ENCODE measurements around the gene GALNT14.

GALNT14 gene

DNA sequence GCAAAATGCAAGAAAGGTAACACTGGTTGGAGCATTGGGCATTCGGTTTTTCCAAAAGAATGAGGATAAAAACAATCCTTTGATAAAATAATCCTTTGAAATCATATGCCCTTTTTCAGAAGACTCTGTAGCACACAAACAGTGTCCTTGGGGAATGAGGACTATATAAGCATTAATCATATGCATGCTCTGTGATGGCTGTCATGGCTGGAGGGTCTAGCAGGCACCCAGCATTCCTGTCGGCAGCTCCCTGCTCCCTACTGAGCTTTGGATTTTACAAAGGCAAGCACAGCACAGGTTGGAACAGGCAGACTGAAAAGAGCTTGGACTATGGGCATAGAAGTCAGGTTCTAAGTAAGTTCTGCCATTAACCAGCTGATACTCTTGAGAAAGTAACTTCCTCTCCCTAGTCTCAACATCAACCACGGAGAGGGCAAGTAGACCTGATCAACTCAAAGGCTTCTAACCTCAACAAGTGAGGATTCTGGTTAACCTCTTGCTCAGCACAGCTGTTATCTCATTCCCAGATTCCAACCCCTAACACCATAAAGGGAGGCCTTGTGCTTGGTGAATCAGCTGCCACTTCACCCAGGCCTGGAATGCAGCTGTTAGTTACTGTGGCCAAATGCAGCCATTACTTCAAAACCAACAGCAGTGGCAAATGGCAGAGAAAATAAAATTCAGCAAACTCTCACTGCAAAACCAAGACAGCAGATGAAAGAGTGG, 29.5 kb downstream of the GALNT14 start:
- no peak overlapping the region for H3K4me3 ChIP-seq (ENCODE audit: low read depth, low read length)
- TF ChIP-seq, protein P1, sequence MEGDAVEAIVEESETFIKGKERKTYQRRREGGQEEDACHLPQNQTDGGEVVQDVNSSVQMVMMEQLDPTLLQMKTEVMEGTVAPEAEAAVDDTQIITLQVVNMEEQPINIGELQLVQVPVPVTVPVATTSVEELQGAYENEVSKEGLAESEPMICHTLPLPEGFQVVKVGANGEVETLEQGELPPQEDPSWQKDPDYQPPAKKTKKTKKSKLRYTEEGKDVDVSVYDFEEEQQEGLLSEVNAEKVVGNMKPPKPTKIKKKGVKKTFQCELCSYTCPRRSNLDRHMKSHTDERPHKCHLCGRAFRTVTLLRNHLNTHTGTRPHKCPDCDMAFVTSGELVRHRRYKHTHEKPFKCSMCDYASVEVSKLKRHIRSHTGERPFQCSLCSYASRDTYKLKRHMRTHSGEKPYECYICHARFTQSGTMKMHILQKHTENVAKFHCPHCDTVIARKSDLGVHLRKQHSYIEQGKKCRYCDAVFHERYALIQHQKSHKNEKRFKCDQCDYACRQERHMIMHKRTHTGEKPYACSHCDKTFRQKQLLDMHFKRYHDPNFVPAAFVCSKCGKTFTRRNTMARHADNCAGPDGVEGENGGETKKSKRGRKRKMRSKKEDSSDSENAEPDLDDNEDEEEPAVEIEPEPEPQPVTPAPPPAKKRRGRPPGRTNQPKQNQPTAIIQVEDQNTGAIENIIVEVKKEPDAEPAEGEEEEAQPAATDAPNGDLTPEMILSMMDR (IDR thresholded peaks at IDR 0.05; ENCODE audit: borderline replicate concordance, insufficient read depth, low read depth, low read length), result no peak

DNA sequence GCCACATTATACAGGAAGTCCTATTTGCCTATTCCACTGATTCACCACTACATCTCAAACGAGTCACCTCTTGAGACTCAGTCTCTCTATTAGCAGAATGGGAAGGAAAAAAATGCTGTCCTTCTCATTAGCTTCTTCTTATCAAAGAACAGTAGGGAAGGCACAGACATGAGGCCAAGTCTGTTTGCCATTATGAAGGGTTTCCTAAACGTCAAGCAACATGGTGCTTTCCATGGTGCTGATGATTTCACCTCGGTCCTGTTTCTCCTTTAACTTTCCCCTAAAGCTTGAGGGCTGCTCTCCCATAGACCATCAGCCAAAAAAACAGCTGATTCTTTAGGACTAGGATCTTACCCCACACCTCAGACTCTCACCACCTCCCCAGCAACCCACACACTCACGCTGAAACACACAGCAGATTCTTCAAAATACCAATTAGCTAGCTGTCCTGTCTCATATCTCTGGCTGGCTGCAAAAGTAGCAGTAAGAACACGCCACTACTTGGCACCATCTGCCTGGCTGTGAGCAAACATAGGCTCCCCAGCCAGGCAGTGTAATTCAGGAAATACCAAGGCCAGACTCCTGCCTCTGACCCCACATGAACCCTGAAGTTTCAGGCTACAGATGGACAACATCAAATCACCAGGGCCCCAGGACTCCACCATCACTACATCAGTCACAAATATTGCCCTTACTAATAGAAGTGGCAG, 30.5 kb downstream of the GALNT14 start:
- TF ChIP-seq, protein P1 (IDR thresholded peaks at IDR 0.05; ENCODE audit: borderline replicate concordance, insufficient read depth, low read depth, low read length), result no peak
- no peak overlapping the region for H3K4me3 ChIP-seq (ENCODE audit: low read depth, low read length)

DNA sequence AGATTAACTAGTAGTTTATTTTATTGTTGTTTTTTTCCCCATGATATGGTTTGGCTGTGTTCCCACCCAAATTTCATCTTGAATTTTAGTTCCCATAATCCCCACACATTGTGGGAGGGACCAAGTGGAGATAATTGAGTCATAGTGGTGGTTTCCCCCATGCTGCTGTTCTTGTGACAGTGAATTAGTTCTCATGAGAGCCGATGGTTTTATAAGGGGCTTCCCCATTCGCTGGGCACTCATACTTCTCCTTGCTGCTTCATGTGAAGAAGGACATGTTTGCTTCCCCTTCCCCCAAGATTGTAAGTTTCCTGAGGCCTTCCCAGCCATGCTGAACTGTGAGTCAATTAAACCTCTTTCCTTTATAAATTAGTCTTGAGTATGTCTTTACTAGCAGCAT, 36.5 kb downstream of the GALNT14 start:
- H3K4me3 ChIP-seq (ENCODE audit: low read depth, low read length), result no peak overlapping the region
- TF ChIP-seq, protein P1 (IDR thresholded peaks at IDR 0.05; ENCODE audit: borderline replicate concordance, insufficient read depth, low read depth, low read length), result no peak

DNA sequence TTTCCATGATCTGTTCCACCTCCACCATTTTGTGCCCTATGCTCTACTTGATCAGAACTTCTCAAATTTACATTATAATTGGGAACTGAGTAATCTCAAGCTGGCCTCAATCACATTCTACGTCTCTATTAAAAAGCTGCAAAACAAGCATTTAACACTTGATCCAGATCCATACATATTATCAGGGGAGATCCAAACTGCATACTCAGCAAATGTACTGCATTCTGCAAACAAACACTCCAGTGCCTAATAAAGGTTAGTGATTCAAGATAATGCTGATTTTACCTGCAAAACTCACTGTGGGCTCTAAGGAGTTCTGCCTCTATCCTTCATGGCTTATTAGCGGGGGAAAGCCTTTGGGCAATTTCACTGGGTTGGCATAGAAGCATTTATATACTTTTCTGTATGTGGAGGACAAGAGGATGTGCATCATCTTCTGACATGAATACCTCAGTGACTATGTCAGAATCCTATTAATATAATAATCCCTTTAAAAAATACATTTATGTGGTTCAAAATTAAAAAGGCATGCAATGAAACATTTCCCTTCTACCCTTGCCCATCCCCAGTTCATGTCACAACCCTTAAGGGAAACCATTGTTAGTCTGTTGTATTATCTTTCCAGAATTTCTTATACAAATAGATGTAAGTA, 40.2 kb downstream of the GALNT14 start:
- TF ChIP-seq, protein P1 (IDR thresholded peaks at IDR 0.05; ENCODE audit: borderline replicate concordance, insufficient read depth, low read depth, low read length), result no peak

DNA sequence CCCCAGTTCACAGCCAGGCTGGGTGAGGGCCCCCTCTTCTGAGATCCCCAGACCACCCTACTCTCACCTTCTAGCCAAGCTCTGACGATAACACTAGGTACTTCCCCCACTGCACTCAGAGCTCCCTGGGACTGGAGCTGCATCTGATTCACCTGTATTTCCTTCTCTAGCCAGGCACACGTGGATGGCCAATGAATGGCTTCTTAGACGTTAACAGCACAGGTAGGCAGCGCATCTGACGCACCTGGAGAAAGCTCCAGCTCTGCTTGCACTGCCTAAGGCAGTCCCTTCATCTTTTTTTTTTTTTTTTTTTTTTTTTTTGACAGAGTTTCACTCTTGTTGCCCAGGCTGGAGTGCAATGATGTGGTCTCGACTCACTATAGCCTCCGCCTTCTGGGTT, 48.1 kb downstream of the GALNT14 start:
- TF ChIP-seq, protein P1 (IDR thresholded peaks at IDR 0.05; ENCODE audit: borderline replicate concordance, insufficient read depth, low read depth, low read length), result no peak
- H3K4me3 ChIP-seq (ENCODE audit: low read depth, low read length), result no peak overlapping the region

More for the DNA sequence above, 40.2 kb downstream of the GALNT14 start:
- H3K4me3 ChIP-seq (ENCODE audit: low read depth, low read length), result no peak overlapping the region

DNA sequence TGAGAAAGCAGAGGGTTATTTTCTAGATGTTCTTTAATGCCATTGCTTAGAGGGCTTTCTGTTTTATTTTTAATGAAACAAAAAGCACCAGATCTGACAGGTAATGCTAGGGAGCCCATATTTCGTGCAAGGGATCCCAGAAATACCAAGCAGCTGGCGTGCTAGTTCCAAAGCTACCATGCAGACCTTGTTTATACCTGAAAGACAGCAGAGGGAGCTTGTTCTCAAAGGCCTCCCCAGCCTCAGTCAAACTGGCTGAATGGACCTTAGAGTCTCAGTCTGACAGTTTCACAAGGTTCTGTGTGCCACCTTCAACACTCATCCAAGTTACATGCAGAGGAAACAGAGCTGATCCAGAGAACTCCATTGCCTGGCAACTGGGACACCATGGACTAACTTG, 48.6 kb downstream of the GALNT14 start:
- TF ChIP-seq, protein P1 (IDR thresholded peaks at IDR 0.05; ENCODE audit: borderline replicate concordance, insufficient read depth, low read depth, low read length), result no peak
- no peak overlapping the region for H3K4me3 ChIP-seq (ENCODE audit: low read depth, low read length)

All from GM12875 (cell line).